ENCODE data around the gene PDGFB. TPM values are rescaled to one million over a fixed set of nuclear protein-coding genes. Genes with fewer than 3 reads are reported as not detected.
A peak's percentile ranks its signal among the peaks of the same experiment; 100 is the strongest.

The PDGFB gene
- total RNA-seq, 1 donor from 2014 or later, result 79.6 TPM

DNA sequence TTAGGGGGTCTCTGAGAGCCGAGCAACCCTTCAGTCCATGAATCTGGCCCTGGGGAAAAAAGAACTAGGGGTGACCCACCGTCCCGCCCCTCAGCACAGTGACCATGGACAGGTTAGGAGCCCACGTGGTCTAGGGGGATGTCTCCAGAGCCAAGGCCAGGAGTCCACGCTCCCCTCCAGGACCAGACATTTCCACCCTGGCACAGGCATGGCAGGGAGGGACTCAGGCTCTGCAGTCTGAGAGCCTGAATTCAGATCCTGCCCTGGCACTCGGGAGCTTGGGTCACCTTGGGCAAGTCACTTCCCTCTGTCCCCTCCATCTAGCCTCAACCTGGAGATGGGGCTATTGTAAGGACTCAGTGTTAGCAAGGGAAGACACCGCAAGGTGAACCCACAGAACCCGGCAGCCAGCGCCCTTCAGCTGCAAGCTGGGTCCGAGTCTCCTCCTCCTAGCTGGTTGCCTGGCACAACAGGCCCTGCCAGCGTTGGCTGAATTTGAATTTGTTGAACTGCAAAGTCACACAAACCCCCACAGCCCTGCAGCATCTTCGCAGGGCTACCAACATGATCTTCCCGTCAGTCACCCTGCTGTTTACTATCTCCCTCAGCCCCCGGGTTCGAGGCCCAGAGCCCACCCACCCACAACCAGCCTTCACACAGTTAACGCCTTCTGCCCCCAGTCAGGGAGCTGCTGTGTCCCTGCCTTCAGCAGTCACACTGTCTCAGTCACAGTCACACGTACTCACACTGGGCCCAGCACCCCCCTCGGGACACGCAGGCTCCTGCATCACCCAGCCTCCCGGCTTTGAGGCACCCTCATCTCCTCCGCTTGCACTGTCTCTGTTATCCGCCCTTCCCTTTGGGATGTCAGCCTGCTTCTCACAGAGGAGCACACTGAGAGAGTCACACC, 603 bp upstream of the PDGFB start:
- TF ChIP-seq, protein P1, sequence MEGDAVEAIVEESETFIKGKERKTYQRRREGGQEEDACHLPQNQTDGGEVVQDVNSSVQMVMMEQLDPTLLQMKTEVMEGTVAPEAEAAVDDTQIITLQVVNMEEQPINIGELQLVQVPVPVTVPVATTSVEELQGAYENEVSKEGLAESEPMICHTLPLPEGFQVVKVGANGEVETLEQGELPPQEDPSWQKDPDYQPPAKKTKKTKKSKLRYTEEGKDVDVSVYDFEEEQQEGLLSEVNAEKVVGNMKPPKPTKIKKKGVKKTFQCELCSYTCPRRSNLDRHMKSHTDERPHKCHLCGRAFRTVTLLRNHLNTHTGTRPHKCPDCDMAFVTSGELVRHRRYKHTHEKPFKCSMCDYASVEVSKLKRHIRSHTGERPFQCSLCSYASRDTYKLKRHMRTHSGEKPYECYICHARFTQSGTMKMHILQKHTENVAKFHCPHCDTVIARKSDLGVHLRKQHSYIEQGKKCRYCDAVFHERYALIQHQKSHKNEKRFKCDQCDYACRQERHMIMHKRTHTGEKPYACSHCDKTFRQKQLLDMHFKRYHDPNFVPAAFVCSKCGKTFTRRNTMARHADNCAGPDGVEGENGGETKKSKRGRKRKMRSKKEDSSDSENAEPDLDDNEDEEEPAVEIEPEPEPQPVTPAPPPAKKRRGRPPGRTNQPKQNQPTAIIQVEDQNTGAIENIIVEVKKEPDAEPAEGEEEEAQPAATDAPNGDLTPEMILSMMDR (conservative IDR thresholded peaks at IDR 0.05; ENCODE audit: low read depth, low read length), result no peak
- peak overlapping the region; percentile 80 for H3K4me3 ChIP-seq (ENCODE audit: low read depth, low read length)
- DNase-seq (ENCODE audit: low read depth), result no peak

DNA sequence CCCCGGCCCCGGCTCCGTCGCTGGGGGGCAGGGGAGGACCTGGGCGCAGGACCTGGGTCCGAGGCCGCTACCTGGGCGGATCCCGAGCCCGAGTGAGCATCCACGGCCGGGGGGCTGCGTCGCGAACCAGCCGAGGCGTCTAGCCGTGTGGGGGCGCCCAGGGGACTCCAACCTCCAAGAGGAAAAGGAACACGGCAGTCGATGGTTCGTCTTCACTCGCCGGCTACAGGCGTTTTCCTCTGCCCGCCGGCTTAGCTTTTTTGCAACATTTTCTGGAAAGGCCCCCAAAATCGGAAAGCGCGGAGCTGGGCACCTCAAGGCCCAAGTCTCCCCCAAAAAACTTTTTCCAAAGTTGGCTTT, 666 bp downstream of the PDGFB start:
- TF ChIP-seq, protein P1 (conservative IDR thresholded peaks at IDR 0.05; ENCODE audit: low read depth, low read length), result peak; percentile 9
- H3K4me3 ChIP-seq (ENCODE audit: low read depth, low read length), result peak overlapping the region; percentile 80
- DNase-seq (ENCODE audit: low read depth), result no peak

DNA sequence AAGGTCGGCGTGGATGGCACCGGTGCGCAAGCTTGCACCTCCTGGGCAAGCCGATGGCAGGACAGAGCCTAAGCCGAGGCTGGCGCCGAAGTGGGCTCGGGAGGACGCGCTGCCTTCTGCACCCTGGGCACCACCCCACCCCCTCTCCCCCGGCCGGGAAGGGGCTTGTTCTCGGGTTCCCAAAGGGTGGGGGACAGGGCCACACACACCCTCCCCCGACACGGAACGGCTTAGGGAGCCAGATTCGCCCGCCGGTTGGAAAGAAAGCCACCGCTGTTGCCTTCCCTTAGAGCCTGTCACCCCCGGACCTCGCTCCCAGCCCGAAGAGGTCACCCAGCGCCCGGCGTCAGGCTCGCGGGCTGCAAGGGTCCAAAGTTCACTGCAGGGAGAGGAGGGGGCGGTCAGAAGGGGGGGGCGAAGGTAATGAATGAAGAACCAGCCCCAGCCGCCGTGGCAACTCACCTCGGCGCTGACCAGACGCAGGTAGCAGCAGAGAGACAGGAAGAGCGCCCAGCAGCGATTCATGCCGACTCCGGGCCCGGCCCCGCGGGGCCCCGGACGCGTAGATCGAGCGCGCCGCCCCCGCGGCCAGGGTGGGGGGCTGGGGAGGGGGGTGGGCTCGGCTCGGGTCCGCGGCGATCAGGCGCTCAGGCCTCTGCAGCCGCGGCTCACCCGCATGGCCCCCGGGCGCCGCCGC, 1.2 kb downstream of the PDGFB start:
- TF ChIP-seq, protein P1 (conservative IDR thresholded peaks at IDR 0.05; ENCODE audit: low read depth, low read length), result no peak
- peak overlapping the region; percentile 80 for H3K4me3 ChIP-seq (ENCODE audit: low read depth, low read length)
- no peak for DNase-seq (ENCODE audit: low read depth)

DNA sequence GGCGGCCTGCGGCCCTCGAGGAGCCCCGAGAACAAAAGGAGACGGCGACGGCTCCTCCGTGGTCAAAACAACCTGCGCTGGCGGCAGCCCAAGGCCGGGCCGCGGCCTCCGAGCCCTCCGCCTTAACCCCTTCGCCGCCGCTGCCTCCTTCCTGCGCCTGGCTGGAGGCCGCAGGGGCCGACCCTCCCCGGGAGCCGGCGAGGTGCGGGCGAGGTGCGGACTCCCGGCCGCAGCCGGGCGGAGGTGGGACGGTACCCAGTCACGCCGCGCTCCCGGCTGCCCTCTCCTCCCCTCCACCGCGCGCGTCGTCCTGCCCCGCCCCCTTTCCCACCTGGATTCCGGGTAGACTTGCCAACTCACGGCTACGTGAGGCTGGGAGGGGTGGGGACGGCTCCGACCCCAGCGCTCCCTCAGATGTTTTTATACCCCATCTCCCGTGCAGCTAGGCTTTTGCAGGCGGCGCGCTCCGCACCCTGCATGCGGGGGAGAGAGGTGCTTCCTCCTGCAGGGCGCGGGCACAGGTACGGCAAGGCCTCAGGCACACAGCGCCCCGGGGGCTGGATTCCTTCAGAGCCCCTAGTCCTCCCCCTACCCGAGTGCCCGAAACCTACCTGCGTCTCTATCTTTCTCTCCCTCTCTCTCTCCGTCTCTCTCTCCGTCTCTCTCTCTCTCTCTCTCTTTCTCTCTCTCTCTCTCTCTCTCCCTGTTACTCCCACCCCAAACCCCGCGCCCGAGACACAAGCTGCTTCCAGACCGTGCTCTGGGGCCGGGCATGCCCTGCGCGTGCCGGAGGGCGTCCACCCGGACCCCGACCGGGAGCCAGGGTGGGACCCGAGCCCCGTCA, 2.0 kb downstream of the PDGFB start:
- TF ChIP-seq, protein P1 (conservative IDR thresholded peaks at IDR 0.05; ENCODE audit: low read depth, low read length), result no peak
- DNase-seq (ENCODE audit: low read depth), result no peak
- peak overlapping the region; percentile 80 for H3K4me3 ChIP-seq (ENCODE audit: low read depth, low read length)

DNA sequence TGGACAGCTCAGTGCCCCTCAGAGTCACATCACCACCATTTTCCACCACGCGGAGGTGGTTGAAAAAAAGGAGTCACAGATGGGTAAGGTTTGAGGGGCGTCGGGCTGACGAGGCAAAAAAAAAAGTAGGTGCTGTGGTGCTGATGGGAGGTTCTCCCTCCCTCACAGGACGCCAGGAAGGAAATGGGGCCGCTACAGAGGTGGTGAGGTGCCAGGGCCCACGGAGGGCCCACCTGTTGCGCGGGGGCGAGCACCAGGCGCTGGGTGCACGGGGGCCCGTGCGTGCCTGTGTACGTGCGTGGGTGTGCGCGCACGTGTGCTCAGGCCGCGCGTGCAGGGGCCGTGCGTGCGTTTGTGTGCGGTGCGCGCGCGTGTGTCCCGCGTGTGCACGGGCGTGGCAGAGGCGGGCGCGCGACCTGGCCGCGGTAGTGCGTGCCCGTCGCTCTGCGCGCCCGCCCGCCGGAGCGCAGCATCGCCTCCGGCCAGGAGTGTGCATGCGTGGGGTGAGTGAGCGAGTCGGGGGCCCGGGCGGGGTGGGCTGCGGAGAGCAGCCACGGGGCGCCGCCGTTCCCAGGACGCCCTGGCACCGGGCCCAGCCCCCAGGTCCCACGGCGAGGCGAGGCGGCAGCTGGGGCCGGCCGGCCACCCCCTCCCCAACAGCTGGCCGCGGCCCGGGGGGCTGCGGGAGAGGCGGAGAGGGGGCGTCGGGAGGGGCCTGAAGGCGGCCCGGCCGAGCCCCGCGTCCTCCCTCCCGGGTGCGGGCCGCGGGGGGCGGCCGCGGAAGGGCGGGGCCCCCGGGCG, 2.8 kb downstream of the PDGFB start:
- H3K4me3 ChIP-seq (ENCODE audit: low read depth, low read length), result peak overlapping the region; percentile 80
- no peak for DNase-seq (ENCODE audit: low read depth)
- TF ChIP-seq, protein P1 (conservative IDR thresholded peaks at IDR 0.05; ENCODE audit: low read depth, low read length), result no peak
